Chondrocyte (in vitro differentiated cells): Measurements from ENCODE around the gene FAM180A. TPM values are rescaled to one million over a fixed set of nuclear protein-coding genes. Genes with fewer than 3 reads are reported as not detected.

ENCODE experiments used
- DNase-seq: peaks from one replicate; pipeline ENCODE4 v3.0.0; 2021; ENCODE audit warnings: mixed read lengths, low spot score
- H3K27ac Mint-ChIP-seq: one replicate; pipeline ENCODE4 v1.8.0; 2021; ENCODE audit warnings: mild to moderate bottlenecking, moderate library complexity, mixed read lengths; ENCODE audit not compliant: unreplicated experiment
- H3K27me3 Mint-ChIP-seq: 2 replicates; pipeline ENCODE4 v1.8.0; 2021; ENCODE audit warnings: low read depth, mixed read lengths
- H3K36me3 Mint-ChIP-seq: 2 replicates; pipeline ENCODE4 v1.8.0; 2021; ENCODE audit warnings: low read depth, mixed read lengths
- H3K4me1 Mint-ChIP-seq: 2 replicates; pipeline ENCODE4 v1.8.0; 2021; ENCODE audit warnings: low read depth, mild to moderate bottlenecking, mixed read lengths
- H3K4me3 Mint-ChIP-seq: one replicate; pipeline ENCODE4 v1.8.0; 2021; ENCODE audit warnings: mild to moderate bottlenecking, moderate library complexity, mixed read lengths; ENCODE audit not compliant: unreplicated experiment
- H3K9me3 Mint-ChIP-seq: 2 replicates; pipeline ENCODE4 v1.8.0; 2021; ENCODE audit warnings: low read depth, mixed read lengths
- CTCF ChIP-seq: fragments of 200-600 bp; sonication (generic); IDR thresholded peaks from 2 replicates; pipeline ENCODE4 v1.5.0; 2021; ENCODE audit warnings: antibody characterized with exemption, mild to moderate bottlenecking, moderate library complexity
- total RNA-seq: library from RNA; stranded (reverse); gene quantifications from 3 replicates; pipeline ENCODE4 v1.2.1, GENCODE V29; 2021

The FAM180A gene
- total RNA-seq, 1 donor from 2014 or later, result 0.27 TPM

GRCh38 chr7:135714534-135715009, 34.0 kb downstream of the FAM180A start:
- Mint-ChIP-seq H3K27ac (no peak overlapping the region), H3K4me1 (peaks cover 15% of the 10 kb centered on the region), H3K9me3 (no peaks in the 10 kb centered on the region), H3K4me3 (no peak overlapping the region), H3K36me3 (no peaks in the 10 kb centered on the region), H3K27me3 (no peaks in the 10 kb centered on the region)
- TF ChIP-seq CTCF, result peak; percentile 14
- DNase-seq, result no peak

- Mint-ChIP-seq H3K27me3 (no peaks in the 10 kb centered on the region), H3K4me3 (no peak overlapping the region), H3K4me1 (peaks cover 15% of the 10 kb centered on the region), H3K9me3 (no peaks in the 10 kb centered on the region), H3K36me3 (no peaks in the 10 kb centered on the region), H3K27ac (peak overlapping the region; percentile 3)
- no peak for DNase-seq
- no peak for TF ChIP-seq CTCF
Measured at GRCh38 chr7:135713836-135714470, 34.7 kb downstream of the FAM180A start.

GRCh38 chr7:135712796-135713195, 35.8 kb downstream of the FAM180A start:
- H3K27me3 Mint-ChIP-seq, result no peaks in the 10 kb centered on the region
- no peak for TF ChIP-seq CTCF
- H3K27ac Mint-ChIP-seq, result no peak overlapping the region

GRCh38 chr7:135712182-135712782, 36.3 kb downstream of the FAM180A start:
- Mint-ChIP-seq H3K36me3 (no peaks in the 10 kb centered on the region), H3K9me3 (no peaks in the 10 kb centered on the region), H3K27me3 (no peaks in the 10 kb centered on the region), H3K4me1 (peaks cover 15% of the 10 kb centered on the region), H3K27ac (no peak overlapping the region), H3K4me3 (no peak overlapping the region)
- TF ChIP-seq CTCF, result peak; percentile 25
- no peak for DNase-seq

More at GRCh38 chr7:135712796-135713195, 35.8 kb downstream of the FAM180A start:
- H3K4me1 Mint-ChIP-seq, result peaks cover 15% of the 10 kb centered on the region
- H3K9me3 Mint-ChIP-seq, result no peaks in the 10 kb centered on the region
- no peak for DNase-seq
- no peak overlapping the region for H3K4me3 Mint-ChIP-seq
- no peaks in the 10 kb centered on the region for H3K36me3 Mint-ChIP-seq

- no peak overlapping the region for H3K4me3 Mint-ChIP-seq
- H3K36me3 Mint-ChIP-seq, result no peaks in the 10 kb centered on the region
- peaks cover 7% of the 10 kb centered on the region for H3K4me1 Mint-ChIP-seq
- no peaks in the 10 kb centered on the region for H3K9me3 Mint-ChIP-seq
- H3K27me3 Mint-ChIP-seq, result no peaks in the 10 kb centered on the region
- no peak for DNase-seq
- H3K27ac Mint-ChIP-seq, result no peak overlapping the region
- peak; percentile 62 for TF ChIP-seq CTCF
Measured at GRCh38 chr7:135711139-135711469, 37.5 kb downstream of the FAM180A start.
